Left forelimb (tissue), 1 donor: ENCODE data around the gene RASSF9.

Source experiments
- DNase-seq: peaks from one replicate; pipeline ENCODE4 v3.0.0-alpha.2; 2018; ENCODE audit warnings: low spot score

Gene RASSF9

GRCh38 chr12:85821206-85821605, 15.0 kb downstream of the RASSF9 start:
- DNase-seq, result no peak

GRCh38 chr12:85820101-85820500, 16.1 kb downstream of the RASSF9 start:
- no peak for DNase-seq

GRCh38 chr12:85814741-85815140, 21.5 kb downstream of the RASSF9 start:
- DNase-seq, result no peak

GRCh38 chr12:85814071-85814470, 22.1 kb downstream of the RASSF9 start:
- DNase-seq, result no peak

GRCh38 chr12:85809500-85809899, 26.7 kb downstream of the RASSF9 start:
- DNase-seq, result no peak

- no peak for DNase-seq
Measured at GRCh38 chr12:85807730-85808129, 28.5 kb downstream of the RASSF9 start.

- no peak for DNase-seq
Measured at GRCh38 chr12:85805654-85806053, 30.6 kb downstream of the RASSF9 start.

GRCh38 chr12:85804663-85805062, 31.5 kb downstream of the RASSF9 start:
- DNase-seq, result no peak

- no peak for DNase-seq
Measured at GRCh38 chr12:85803923-85804322, 32.3 kb downstream of the RASSF9 start.

- DNase-seq, result no peak
Measured at GRCh38 chr12:85803231-85803630, 33.0 kb downstream of the RASSF9 start.

GRCh38 chr12:85798122-85798521, 38.1 kb downstream of the RASSF9 start:
- DNase-seq, result no peak

- DNase-seq, result no peak
Measured at GRCh38 chr12:85796001-85796400, 40.2 kb downstream of the RASSF9 start.

GRCh38 chr12:85794531-85794930, 41.7 kb downstream of the RASSF9 start:
- DNase-seq, result no peak

GRCh38 chr12:85784096-85784720, 52.0 kb downstream of the RASSF9 start:
- DNase-seq, result no peak

GRCh38 chr12:85782711-85783110, 53.5 kb downstream of the RASSF9 start:
- DNase-seq, result no peak

GRCh38 chr12:85781766-85782165, 54.4 kb downstream of the RASSF9 start:
- DNase-seq, result no peak

- no peak for DNase-seq
Measured at GRCh38 chr12:85779768-85780167, 56.4 kb downstream of the RASSF9 start.

- DNase-seq, result no peak
Measured at GRCh38 chr12:85775091-85775490, 61.1 kb downstream of the RASSF9 start.

- no peak for DNase-seq
Measured at GRCh38 chr12:85765453-85765869, 70.7 kb downstream of the RASSF9 start.

- no peak for DNase-seq
Measured at GRCh38 chr12:85759623-85760022, 76.6 kb downstream of the RASSF9 start.

GRCh38 chr12:85759091-85759490, 77.1 kb downstream of the RASSF9 start:
- DNase-seq, result no peak

GRCh38 chr12:85755760-85756159, 80.4 kb downstream of the RASSF9 start:
- no peak for DNase-seq
